Mesenchymal stem cell (in vitro differentiated cells and primary cell): ENCODE measurements around the gene POLN.

Experiments
- DNase-seq: peaks from one replicate; pipeline ENCODE4 v3.0.0-alpha.2; 2013
- H2AFZ ChIP-seq: one replicate; pipeline ENCODE4 v1.6.1; 2013; ENCODE audit warnings: low read depth, mild to moderate bottlenecking, control low read depth, inconsistent platforms, low read length, moderate library complexity
- H2AK5ac ChIP-seq: 2 replicates; pipeline ENCODE4 v1.6.1; 2013; ENCODE audit warnings: low read length, moderate library complexity, mild to moderate bottlenecking, inconsistent platforms; ENCODE audit not compliant: severe bottlenecking
- H2BK120ac ChIP-seq: one replicate; pipeline ENCODE4 v1.6.1; 2013; ENCODE audit warnings: low read depth, mild to moderate bottlenecking, inconsistent platforms, low read length, moderate library complexity
- H2BK12ac ChIP-seq, 2 experiments: one replicate each; pipeline ENCODE4 v1.6.1; 2013; ENCODE audit warnings: inconsistent platforms in 2 of 2, low read length in 2 of 2, mild to moderate bottlenecking in 2 of 2, moderate library complexity in 2 of 2, control low read depth in 1 of 2
- H2BK15ac ChIP-seq: one replicate; pipeline ENCODE4 v1.6.1; 2013; ENCODE audit warnings: mild to moderate bottlenecking, low read depth, inconsistent platforms; ENCODE audit not compliant: poor library complexity, severe bottlenecking
- H2BK5ac ChIP-seq: 2 replicates; pipeline ENCODE4 v1.6.1; 2013; ENCODE audit warnings: low read depth, mild to moderate bottlenecking, low read length, control low read depth, inconsistent platforms; ENCODE audit not compliant: poor library complexity, severe bottlenecking
- H3K14ac ChIP-seq, 2 experiments: one replicate each; pipeline ENCODE4 v1.6.1; 2013; ENCODE audit warnings: inconsistent platforms in 2 of 2, low read length in 2 of 2, control low read depth in 1 of 2, mild to moderate bottlenecking in 1 of 2, moderate library complexity in 1 of 2
- H3K18ac ChIP-seq, 2 experiments: one replicate each; pipeline ENCODE4 v1.6.1; 2013; ENCODE audit warnings: inconsistent platforms in 2 of 2, low read length in 2 of 2, control low read depth in 1 of 2, low read depth in 1 of 2, mild to moderate bottlenecking in 1 of 2
- H3K23ac ChIP-seq, 2 experiments: one replicate each; pipeline ENCODE4 v1.6.1; 2013; ENCODE audit warnings: inconsistent platforms in 2 of 2, low read length in 2 of 2, mild to moderate bottlenecking in 2 of 2, moderate library complexity in 2 of 2, control low read depth in 1 of 2
- H3K27ac ChIP-seq: 2 replicates; pipeline ENCODE4 v1.5.1; 2013; ENCODE audit warnings: mild to moderate bottlenecking, moderate library complexity, low read length, control low read depth, inconsistent platforms; ENCODE audit not compliant: poor library complexity, severe bottlenecking
- H3K27me3 ChIP-seq, 2 experiments: 2 replicates each; pipeline versions ENCODE4 v1.6.1 to v1.7.0; 2013; ENCODE audit warnings: low read length in 2 of 2, mild to moderate bottlenecking in 2 of 2, moderate library complexity in 2 of 2, control low read depth in 1 of 2, inconsistent platforms in 1 of 2; ENCODE audit not compliant: control insufficient read depth in 1 of 2, insufficient read depth in 1 of 2
- H3K36me3 ChIP-seq, 2 experiments: 2 replicates each; pipeline versions ENCODE4 v1.6.1 to v1.7.0; 2013; ENCODE audit warnings: low read length in 2 of 2, control low read depth in 1 of 2, inconsistent platforms in 1 of 2, low read depth in 1 of 2, mild to moderate bottlenecking in 1 of 2; ENCODE audit not compliant: insufficient read depth in 2 of 2, control insufficient read depth in 1 of 2
- H3K4ac ChIP-seq, 2 experiments: one replicate each; pipeline ENCODE4 v1.6.1; 2013; ENCODE audit warnings: inconsistent platforms in 2 of 2, low read length in 2 of 2, mild to moderate bottlenecking in 2 of 2, moderate library complexity in 2 of 2, control low read depth in 1 of 2, low read depth in 1 of 2
- H3K4me1 ChIP-seq: 2 replicates; pipeline ENCODE4 v1.6.1; 2013; ENCODE audit warnings: low read depth, low read length, control low read depth; ENCODE audit not compliant: control insufficient read depth, insufficient read depth
- H3K4me2 ChIP-seq: 2 replicates; pipeline ENCODE4 v1.6.1; 2013; ENCODE audit warnings: low read length, mild to moderate bottlenecking, inconsistent platforms; ENCODE audit not compliant: poor library complexity, severe bottlenecking
- H3K4me3 ChIP-seq, 2 experiments: 2 replicates each; pipeline versions ENCODE4 v1.5.1 to v1.7.0; 2013; ENCODE audit warnings: low read length in 2 of 2, mild to moderate bottlenecking in 2 of 2, control low read depth in 1 of 2, low read depth in 1 of 2; ENCODE audit not compliant: insufficient read depth in 1 of 2
- H3K79me1 ChIP-seq: replicated peaks from 2 replicates; pipeline ENCODE4 v1.6.1; 2013; ENCODE audit warnings: mild to moderate bottlenecking, control low read depth, low read length, inconsistent platforms; ENCODE audit not compliant: poor library complexity, severe bottlenecking
- H3K9ac ChIP-seq: 2 replicates; pipeline ENCODE4 v1.7.0; 2013; ENCODE audit warnings: mild to moderate bottlenecking, low read length, moderate library complexity
- H3K9me3 ChIP-seq: 2 replicates; pipeline ENCODE4 v1.7.0; 2013; ENCODE audit warnings: mild to moderate bottlenecking, low read length; ENCODE audit not compliant: control insufficient read depth
- H4K8ac ChIP-seq: one replicate; pipeline ENCODE4 v1.6.1; 2013; ENCODE audit warnings: inconsistent platforms, mild to moderate bottlenecking, low read length, moderate library complexity
- H4K91ac ChIP-seq: one replicate; pipeline ENCODE4 v1.6.1; 2013; ENCODE audit warnings: mild to moderate bottlenecking, low read length, inconsistent platforms
- WGBS: methylation state at CpG from one replicate; pipeline ENCODE4 v1.1.7; 2013; ENCODE audit warnings: mixed read lengths; 5-methylcytosine and 5-hydroxymethylcytosine counted together

Gene POLN

DNA sequence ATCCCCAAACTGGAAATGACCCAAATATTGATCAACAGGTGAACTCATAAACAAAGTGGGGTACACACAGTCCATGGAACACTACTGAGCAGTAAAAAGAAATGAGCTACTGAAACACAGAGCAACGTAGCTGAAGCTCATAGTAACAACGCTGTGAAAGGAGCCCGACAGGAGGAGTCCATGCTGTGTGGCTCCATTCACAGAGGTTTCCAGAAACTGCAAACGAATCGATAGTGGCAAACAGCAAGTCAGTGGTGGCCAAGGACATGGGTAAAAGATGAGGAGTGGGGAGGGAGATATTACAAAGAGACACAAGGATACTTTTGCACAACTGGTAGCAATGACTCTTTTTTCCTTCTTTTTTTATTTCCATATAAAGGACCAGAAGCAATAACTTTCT, 90.4 kb downstream of the POLN start:
- H3K9ac ChIP-seq: no peak overlapping the region

DNA sequence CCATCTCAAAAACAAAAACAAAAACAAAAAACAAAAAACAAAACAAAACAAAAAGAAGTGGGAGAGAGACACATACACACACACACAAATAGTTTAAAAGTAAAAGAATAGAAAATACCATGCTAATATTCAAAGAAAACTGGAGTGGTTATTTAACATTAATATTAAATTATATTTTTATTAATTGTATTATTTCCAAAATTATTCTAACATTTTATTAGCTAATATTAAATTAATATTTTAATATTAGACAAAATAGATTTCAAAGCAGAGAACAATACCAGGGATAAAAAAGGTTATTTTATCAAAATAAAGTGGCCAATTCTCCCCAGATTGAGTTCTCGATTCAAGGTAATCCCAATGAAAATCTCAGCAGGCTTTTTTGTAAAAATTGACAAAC, 91.8 kb downstream of the POLN start:
- H3K9ac ChIP-seq: no peak overlapping the region
- H2BK5ac ChIP-seq: no peak overlapping the region
- no CpG with 5 or more reads among the region's 1 CpG for WGBS
- no peak overlapping the region for H2BK15ac ChIP-seq
- no peak overlapping the region for H2AFZ ChIP-seq
- no peak overlapping the region for H3K14ac ChIP-seq
- H3K4ac ChIP-seq: no peak overlapping the region
- no peak overlapping the region for H4K91ac ChIP-seq
- H4K8ac ChIP-seq: no peak overlapping the region
- H2BK120ac ChIP-seq: no peak overlapping the region
- H3K23ac ChIP-seq: no peak overlapping the region
- no peaks in the 10 kb centered on the region for H3K36me3 ChIP-seq
- no peak for DNase-seq
- no peaks in the 10 kb centered on the region for H3K79me1 ChIP-seq
- H2AK5ac ChIP-seq: no peak overlapping the region
- H3K18ac ChIP-seq: no peak overlapping the region
- no peak overlapping the region for H2BK12ac ChIP-seq
- H3K4me3 ChIP-seq: no peak overlapping the region
- no peaks in the 10 kb centered on the region for H3K27me3 ChIP-seq
- no peak overlapping the region for H3K27ac ChIP-seq
- no peak overlapping the region for H3K4me2 ChIP-seq
- peaks cover 12% of the 10 kb centered on the region for H3K9me3 ChIP-seq
- H3K4me1 ChIP-seq: no peaks in the 10 kb centered on the region

More for the DNA sequence above, 90.4 kb downstream of the POLN start:
- H2BK12ac ChIP-seq: no peak overlapping the region
- no peaks in the 10 kb centered on the region for H3K27me3 ChIP-seq
- H2AK5ac ChIP-seq: no peak overlapping the region
- no peak for DNase-seq
- no peak overlapping the region for H2AFZ ChIP-seq
- no peak overlapping the region for H3K4me2 ChIP-seq
- H3K79me1 ChIP-seq: no peaks in the 10 kb centered on the region
- 90% methylated on average over 5 of the region's 5 CpGs for WGBS
- no peak overlapping the region for H2BK15ac ChIP-seq
- H4K91ac ChIP-seq: no peak overlapping the region
- H3K18ac ChIP-seq: no peak overlapping the region
- no peak overlapping the region for H3K4ac ChIP-seq
- H3K36me3 ChIP-seq: no peaks in the 10 kb centered on the region
- H3K9me3 ChIP-seq: peaks cover 16% of the 10 kb centered on the region
- H3K4me1 ChIP-seq: no peaks in the 10 kb centered on the region
- no peak overlapping the region for H4K8ac ChIP-seq
- no peak overlapping the region for H3K27ac ChIP-seq
- H3K4me3 ChIP-seq: no peak overlapping the region
- no peak overlapping the region for H2BK120ac ChIP-seq
- H2BK5ac ChIP-seq: no peak overlapping the region
- no peak overlapping the region for H3K14ac ChIP-seq
- H3K23ac ChIP-seq: no peak overlapping the region

DNA sequence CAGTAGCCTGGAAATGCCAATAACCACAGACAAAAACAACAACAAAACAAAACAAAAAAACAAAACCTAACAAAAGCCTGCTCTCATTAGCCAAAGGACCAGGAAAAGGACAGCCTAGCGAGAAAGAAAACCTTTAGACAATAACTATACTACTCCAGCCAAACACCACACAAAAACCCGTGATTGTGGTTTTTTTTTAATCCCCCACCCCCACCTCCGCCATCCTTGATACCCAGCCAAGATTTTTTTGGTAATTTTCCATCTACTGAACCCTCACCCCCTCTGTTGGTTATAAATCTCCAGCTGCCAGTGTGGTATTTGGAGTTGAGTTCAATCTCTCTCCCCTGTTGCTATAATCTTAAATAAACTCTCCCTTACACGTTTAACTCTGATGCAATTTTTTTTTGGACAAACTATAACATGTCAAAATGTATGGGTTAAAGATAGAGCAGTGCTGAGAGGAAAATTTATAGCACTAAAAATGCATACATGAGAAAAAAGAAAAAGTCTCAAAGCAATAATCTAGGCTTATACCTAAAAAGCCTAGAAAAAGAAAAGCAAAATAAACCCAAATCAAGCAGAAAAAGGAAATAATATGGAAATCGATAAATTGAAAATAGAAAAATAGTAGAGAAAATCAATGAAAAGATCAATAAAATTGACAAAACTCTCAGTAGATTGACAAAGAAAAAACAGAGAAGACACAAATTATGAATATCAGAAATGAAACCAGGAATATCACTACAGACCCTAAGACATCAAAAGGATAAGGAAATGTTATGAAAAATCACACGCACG, 99.1 kb downstream of the POLN start:
- Histone ChIP-seq H3K4ac (no peak overlapping the region), H3K79me1 (no peaks in the 10 kb centered on the region), H3K9ac (no peak overlapping the region), H4K91ac (no peak overlapping the region), H2AFZ (no peak overlapping the region), H2BK15ac (no peak overlapping the region), H3K27ac (no peak overlapping the region), H2BK5ac (no peak overlapping the region), H3K18ac (no peak overlapping the region), H2BK120ac (no peak overlapping the region), H3K23ac (no peak overlapping the region), H3K27me3 (no peaks in the 10 kb centered on the region), H3K4me2 (no peak overlapping the region), H3K4me3 (no peak overlapping the region), H3K9me3 (no peaks in the 10 kb centered on the region), H3K4me1 (peaks cover 2% of the 10 kb centered on the region), H2BK12ac (no peak overlapping the region), H3K14ac (no peak overlapping the region), H2AK5ac (no peak overlapping the region), H4K8ac (no peak overlapping the region), H3K36me3 (no peaks in the 10 kb centered on the region)
- peak; percentile 14 for DNase-seq
- 57% methylated on average over 3 of the region's 7 CpGs for WGBS

DNA sequence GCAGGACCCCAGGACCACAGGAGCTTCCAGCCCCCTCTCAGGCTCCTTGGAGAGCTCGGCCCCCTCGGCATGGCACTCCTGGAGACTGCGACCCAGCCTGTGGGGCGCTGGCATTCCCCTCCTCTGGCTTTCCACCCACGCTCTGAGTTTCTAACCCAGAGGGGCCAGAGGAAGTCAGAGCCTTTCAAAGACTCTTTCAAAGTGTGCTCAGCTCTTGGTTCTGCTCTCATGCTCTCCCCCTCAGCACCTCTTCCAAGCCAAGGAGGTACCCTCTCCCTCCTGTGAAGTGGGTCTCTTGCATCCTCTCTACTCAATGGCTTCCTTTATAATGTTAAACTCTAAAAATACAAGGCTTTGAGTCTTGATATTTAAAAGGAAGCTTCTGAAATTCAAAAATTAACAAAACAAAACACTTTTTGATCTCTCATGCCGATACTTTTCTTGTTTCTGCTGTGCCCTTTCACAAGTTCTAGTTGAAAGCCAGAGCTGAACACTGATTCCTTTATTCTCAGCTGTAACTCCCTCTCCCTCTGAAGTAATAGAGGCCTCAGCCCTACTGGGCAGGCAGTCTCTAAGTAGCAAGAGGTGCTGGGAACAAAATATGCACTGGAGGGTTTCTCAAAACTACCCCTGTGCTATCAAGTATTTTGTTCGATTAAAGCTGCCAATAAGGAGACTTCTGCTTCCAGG, 100.0 kb downstream of the POLN start:
- Histone ChIP-seq H3K4me1 (peaks cover 2% of the 10 kb centered on the region), H3K18ac (no peak overlapping the region), H2BK15ac (no peak overlapping the region), H3K4me2 (no peak overlapping the region), H3K4me3 (no peak overlapping the region), H3K23ac (no peak overlapping the region), H2BK120ac (no peak overlapping the region), H3K27me3 (no peaks in the 10 kb centered on the region), H3K27ac (no peak overlapping the region), H3K4ac (peak overlapping the region in 1 of 2 experiments; percentile 28), H2AK5ac (no peak overlapping the region), H2AFZ (no peak overlapping the region), H4K91ac (peak overlapping the region; percentile 16), H2BK5ac (no peak overlapping the region), H3K9ac (no peak overlapping the region), H3K79me1 (no peaks in the 10 kb centered on the region), H2BK12ac (no peak overlapping the region), H4K8ac (no peak overlapping the region), H3K36me3 (no peaks in the 10 kb centered on the region), H3K9me3 (no peaks in the 10 kb centered on the region), H3K14ac (no peak overlapping the region)
- no peak for DNase-seq
- WGBS: 67% methylated on average over 7 of the region's 7 CpGs
